PC-3 (cell line): ENCODE measurements around the gene EGF. TPM values are rescaled to one million over a fixed set of nuclear protein-coding genes. Genes with fewer than 3 reads are reported as not detected.
"Not testable (repeated sequence)": the region's sequence is repeated elsewhere in the genome, so short reads cannot be mapped to it uniquely, and the experiment has no call there.

Experiments used
- ATAC-seq: fragments of 200-7000 bp; cut with Tn5 transposase; 2 replicates; pipeline ENCODE4 v1.9.1; 2020; ENCODE audit warnings: mild to moderate bottlenecking, moderate library complexity
- BruUV-seq: library from RNA; stranded (reverse); fragments of 400-500 nt; replicated peaks from 2 replicates; lab custom pipeline; 2021; lab: Mats Ljungman, UMichigan
- CTCF ChIA-PET: fragments of 300-600 bp; sonication (Branson Sonifier 250); formaldehyde crosslinking; loops from one replicate; lab custom pipeline; 2022; ENCODE audit warnings: antibody characterized with exemption; lab: Charles Lee
- POLR2A ChIA-PET: fragments of 300-600 bp; sonication (Branson Sonifier 250); formaldehyde crosslinking; loops from one replicate; lab custom pipeline; 2022; ENCODE audit warnings: antibody characterized with exemption; ENCODE audit not compliant: unreplicated experiment; lab: Charles Lee
- DNase-seq: peaks from one replicate; pipeline ENCODE4 v3.0.0-alpha.2; 2015
- H2AFZ ChIP-seq: fragments of 300-600 bp; sonication (generic); 2 replicates; pipeline ENCODE4 v1.6.0; 2016; ENCODE audit warnings: antibody characterized with exemption, low read length
- H3F3A ChIP-seq: fragments of 300-600 bp; sonication (generic); one replicate; pipeline ENCODE4 v1.6.0; 2017; ENCODE audit warnings: antibody characterized with exemption, low read length, control low read depth, mild to moderate bottlenecking; ENCODE audit not compliant: unreplicated experiment
- H3K27ac ChIP-seq: fragments of 300-600 bp; sonication (generic); 2 replicates; pipeline ENCODE4 v1.5.1; 2016; ENCODE audit warnings: mild to moderate bottlenecking, low read length
- H3K27me3 ChIP-seq: fragments of 300-600 bp; sonication (generic); 2 replicates; pipeline ENCODE4 v1.6.1; 2016; ENCODE audit warnings: low read length, mixed read lengths
- H3K36me3 ChIP-seq: fragments of 300-600 bp; sonication (generic); 2 replicates; pipeline ENCODE4 v1.6.1; 2016; ENCODE audit warnings: low read depth, mixed run types, low read length, mixed read lengths
- H3K4me1 ChIP-seq: fragments of 300-600 bp; sonication (generic); 2 replicates; pipeline ENCODE4 v1.5.1; 2016; ENCODE audit warnings: low read length; ENCODE audit not compliant: insufficient read depth
- H3K4me2 ChIP-seq: fragments of 300-600 bp; sonication (generic); 2 replicates; pipeline ENCODE4 v1.6.0; 2016; ENCODE audit warnings: low read length
- H3K4me3 ChIP-seq: fragments of 300-600 bp; sonication (generic); 2 replicates; pipeline ENCODE4 v1.5.1; 2016; ENCODE audit warnings: mild to moderate bottlenecking, low read length, mixed read lengths
- H3K79me2 ChIP-seq: fragments of 300-600 bp; sonication (generic); 2 replicates; pipeline ENCODE4 v1.6.1; 2017; ENCODE audit warnings: low read length, mixed read lengths
- H3K9ac ChIP-seq: fragments of 300-600 bp; sonication (generic); 2 replicates; pipeline ENCODE4 v1.6.0; 2016; ENCODE audit warnings: mild to moderate bottlenecking, low read length
- H3K9me2 ChIP-seq: fragments of 300-600 bp; sonication (generic); replicated peaks from 2 replicates; pipeline ENCODE4 v1.6.1; 2016; ENCODE audit warnings: mixed run types, low read length, mixed read lengths
- H3K9me3 ChIP-seq: fragments of 300-600 bp; sonication (generic); 2 replicates; pipeline ENCODE4 v1.6.1; 2016; ENCODE audit warnings: low read length, mixed read lengths
- H4K20me1 ChIP-seq: fragments of 300-600 bp; sonication (generic); 2 replicates; pipeline ENCODE4 v1.6.1; 2016; ENCODE audit warnings: low read length, mixed read lengths
- EZH2 ChIP-seq: fragments of 300-600 bp; sonication (generic); IDR thresholded peaks from one replicate; pipeline ENCODE4 v1.6.1; 2017; ENCODE audit warnings: antibody characterized with exemption, mild to moderate bottlenecking, low read length; ENCODE audit not compliant: unreplicated experiment
- EZH2phosphoT487 ChIP-seq: fragments of 300-600 bp; sonication (generic); IDR thresholded peaks from 2 replicates; pipeline ENCODE4 v1.6.1; 2018; ENCODE audit warnings: mild to moderate bottlenecking, antibody characterized with exemption, low read length, borderline replicate concordance
- intact Hi-C: fragments of 100-400 bp; cut with micrococcal nuclease; formaldehyde crosslinking; loops from 2 replicates; pipeline ENCODE4 v1.9.0; 2023
- total RNA-seq: library from RNA; depleted of rRNA; stranded (reverse); fragments of >200 nt; gene quantifications from 2 replicates; pipeline ENCODE4 v1.2.3, GENCODE V29; 2014
- TF ChIP-seq, protein P1 (sequence below): fragments of 300-600 bp; sonication (generic); conservative IDR thresholded peaks from 2 replicates; pipeline ENCODE4 v1.5.1; 2017; ENCODE audit warnings: antibody characterized with exemption, low read depth, mild to moderate bottlenecking, low read length

The EGF gene
- total RNA-seq, 1 experiment from 2014 or later: 6.1 TPM

DNA sequence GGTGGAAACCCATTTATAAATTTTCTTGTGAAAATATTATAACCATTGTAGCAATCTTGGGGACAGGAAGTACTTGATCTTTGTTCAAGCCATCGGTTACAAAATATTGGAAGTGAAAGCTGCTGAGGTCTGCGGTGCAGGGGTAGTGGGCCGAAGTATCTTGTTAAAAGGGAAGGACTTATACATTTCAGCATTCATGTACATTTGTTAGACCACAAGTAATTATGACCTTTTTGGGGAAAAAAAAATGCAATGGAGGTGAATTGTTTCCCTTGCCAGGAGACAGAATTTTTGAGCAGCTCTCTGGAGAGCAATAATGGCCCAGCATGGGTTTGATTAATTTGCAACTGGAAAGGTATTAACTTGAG lies 121.3 kb downstream of the EGF start:
- DNase-seq: no peak
- H3K27me3 ChIP-seq: no peaks in the 10 kb centered on the region
- ATAC-seq: no peak
- no peak overlapping the region for H3K4me3 ChIP-seq
- no peak overlapping the region for H3K27ac ChIP-seq
- ChIA-PET POLR2A (no interaction called here), CTCF (interaction anchor here (0.6 kb wide), 1 partner anchor 185 kb away, joined by 3 read pairs; no protein-coding TSS in a partner anchor)
- H2AFZ ChIP-seq: no peak overlapping the region
- no peaks in the 10 kb centered on the region for H3K79me2 ChIP-seq
- H3K9ac ChIP-seq: no peak overlapping the region
- no TSS peak for BruUV-seq
- no peaks in the 10 kb centered on the region for H3F3A ChIP-seq
- intact Hi-C loops: no loop called here
- no peak for TF ChIP-seq EZH2
- TF ChIP-seq, protein P1, sequence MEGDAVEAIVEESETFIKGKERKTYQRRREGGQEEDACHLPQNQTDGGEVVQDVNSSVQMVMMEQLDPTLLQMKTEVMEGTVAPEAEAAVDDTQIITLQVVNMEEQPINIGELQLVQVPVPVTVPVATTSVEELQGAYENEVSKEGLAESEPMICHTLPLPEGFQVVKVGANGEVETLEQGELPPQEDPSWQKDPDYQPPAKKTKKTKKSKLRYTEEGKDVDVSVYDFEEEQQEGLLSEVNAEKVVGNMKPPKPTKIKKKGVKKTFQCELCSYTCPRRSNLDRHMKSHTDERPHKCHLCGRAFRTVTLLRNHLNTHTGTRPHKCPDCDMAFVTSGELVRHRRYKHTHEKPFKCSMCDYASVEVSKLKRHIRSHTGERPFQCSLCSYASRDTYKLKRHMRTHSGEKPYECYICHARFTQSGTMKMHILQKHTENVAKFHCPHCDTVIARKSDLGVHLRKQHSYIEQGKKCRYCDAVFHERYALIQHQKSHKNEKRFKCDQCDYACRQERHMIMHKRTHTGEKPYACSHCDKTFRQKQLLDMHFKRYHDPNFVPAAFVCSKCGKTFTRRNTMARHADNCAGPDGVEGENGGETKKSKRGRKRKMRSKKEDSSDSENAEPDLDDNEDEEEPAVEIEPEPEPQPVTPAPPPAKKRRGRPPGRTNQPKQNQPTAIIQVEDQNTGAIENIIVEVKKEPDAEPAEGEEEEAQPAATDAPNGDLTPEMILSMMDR: no peak
- TF ChIP-seq EZH2phosphoT487: no peak
- H3K36me3 ChIP-seq: no peaks in the 10 kb centered on the region
- H3K4me1 ChIP-seq: no peaks in the 10 kb centered on the region
- no peaks in the 10 kb centered on the region for H4K20me1 ChIP-seq
- no peak overlapping the region for H3K4me2 ChIP-seq
- no peaks in the 10 kb centered on the region for H3K9me2 ChIP-seq
- H3K9me3 ChIP-seq: no peaks in the 10 kb centered on the region

DNA sequence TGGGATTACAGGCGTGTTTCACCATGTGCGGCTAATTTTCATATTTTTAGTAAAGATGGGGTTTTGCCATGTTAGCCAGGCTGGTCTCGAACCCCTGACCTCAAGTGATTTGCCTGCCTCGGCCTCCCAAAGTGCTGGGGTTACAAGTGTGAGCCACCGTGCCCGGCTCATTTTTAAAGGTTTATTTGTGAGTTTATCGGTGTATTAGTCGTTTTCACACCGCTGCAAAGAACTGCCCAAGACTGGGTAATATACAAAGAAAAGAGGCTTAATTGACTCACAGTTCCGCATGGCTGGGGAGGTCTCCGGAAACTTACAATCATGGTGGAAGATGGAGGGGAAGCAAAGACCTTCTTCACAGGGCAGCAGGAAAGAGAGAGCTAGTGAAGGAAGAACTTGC lies 126.5 kb downstream of the EGF start:
- H3K79me2 ChIP-seq, BruUV-seq, H3K9me3 ChIP-seq, H3K36me3 ChIP-seq, H3K9me2 ChIP-seq, H3K27ac ChIP-seq, POLR2A ChIA-PET, H3K4me2 ChIP-seq, H3F3A ChIP-seq, H3K4me3 ChIP-seq, H3K9ac ChIP-seq, H4K20me1 ChIP-seq, H2AFZ ChIP-seq, H3K27me3 ChIP-seq, H3K4me1 ChIP-seq, intact Hi-C loops, DNase-seq, ATAC-seq: not testable (repeated sequence)
- CTCF ChIA-PET: interaction anchor here (0.5 kb wide), 1 partner anchor 26 kb away, joined by 3 read pairs; no protein-coding TSS in a partner anchor

DNA sequence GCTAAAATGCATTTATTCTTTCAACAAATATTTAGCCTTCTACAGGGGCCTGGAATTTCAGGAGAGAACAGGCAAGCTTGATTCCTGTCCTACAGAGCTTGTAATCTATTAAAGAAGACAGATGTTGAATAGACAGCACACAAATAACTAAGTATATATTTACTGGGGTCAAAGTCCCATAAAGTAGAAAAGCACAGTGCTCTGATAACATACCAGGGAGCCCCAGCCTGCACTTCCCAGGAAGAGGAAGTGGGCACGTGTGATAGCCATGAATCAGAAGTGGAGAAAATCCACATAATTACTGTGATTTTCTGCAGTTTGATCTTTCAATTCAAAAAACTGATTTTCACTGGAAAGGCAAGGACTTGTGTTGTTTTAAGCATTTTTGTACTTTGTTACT lies 129.1 kb downstream of the EGF start:
- POLR2A ChIA-PET: no interaction called here
- H3K9me2 ChIP-seq: no peaks in the 10 kb centered on the region
- DNase-seq (no peak), ATAC-seq (no peak)
- no peaks in the 10 kb centered on the region for H3F3A ChIP-seq
- H3K4me3 ChIP-seq: no peak overlapping the region
- H2AFZ ChIP-seq: no peak overlapping the region
- H4K20me1 ChIP-seq: no peaks in the 10 kb centered on the region
- no TSS peak for BruUV-seq
- peaks cover 4% of the 10 kb centered on the region for H3K4me1 ChIP-seq
- H3K27ac ChIP-seq: no peak overlapping the region
- CTCF ChIA-PET: no interaction called here
- intact Hi-C loops: no loop called here
- no peak overlapping the region for H3K9ac ChIP-seq
- H3K36me3 ChIP-seq: no peaks in the 10 kb centered on the region
- H3K4me2 ChIP-seq: no peak overlapping the region
- TF ChIP-seq EZH2phosphoT487 (no peak), EZH2 (no peak)
- TF ChIP-seq, protein P1: no peak
- H3K9me3 ChIP-seq: no peaks in the 10 kb centered on the region
- H3K27me3 ChIP-seq: no peaks in the 10 kb centered on the region
- H3K79me2 ChIP-seq: no peaks in the 10 kb centered on the region
